H1 (cell line): ENCODE results near the gene SLC35A3. TPM values are rescaled to one million over a fixed set of nuclear protein-coding genes. Genes with fewer than 3 reads are reported as not detected.

Experiments used
- CTCF ChIA-PET: fragments of 300-600 bp; sonication (Branson Sonifier 250); formaldehyde crosslinking; loops from one replicate; lab custom pipeline; 2021; ENCODE audit not compliant: partially characterized antibody; lab: Charles Lee
- POLR2A ChIA-PET: fragments of 300-600 bp; sonication (Branson Sonifier 250); formaldehyde crosslinking; loops from one replicate; lab custom pipeline; 2021; ENCODE audit warnings: inconsistent platforms; ENCODE audit not compliant: partially characterized antibody; lab: Charles Lee
- DNase-seq, 2 experiments: peaks; one replicate each; pipeline versions ENCODE4 v3.0.0 to v3.0.0-alpha.2; 2010 to 2022; ENCODE audit warnings: low spot score in 2 of 2, low read depth in 1 of 2, mixed read lengths in 1 of 2
- FAIRE-seq: peaks from 2 replicates; lab custom pipeline; 2011; peaks lifted over from hg19 to GRCh38; lab: Jason Lieb, UNC
- H2AFZ ChIP-seq: 2 replicates; pipeline ENCODE4 v1.8.1; 2012; ENCODE audit warnings: low read length, inconsistent platforms
- H2AK5ac ChIP-seq: 2 replicates; pipeline ENCODE4 v1.6.1; 2013; ENCODE audit warnings: low read depth, low read length
- H2BK120ac ChIP-seq: replicated peaks from 2 replicates; pipeline ENCODE3; 2013; ENCODE audit warnings: low read depth, low read length, inconsistent platforms
- H2BK12ac ChIP-seq: 2 replicates; pipeline ENCODE4 v1.6.1; 2013; ENCODE audit warnings: low read depth, low read length
- H2BK15ac ChIP-seq: 2 replicates; pipeline ENCODE4 v1.6.1; 2013; ENCODE audit warnings: low read length
- H2BK20ac ChIP-seq: 2 replicates; pipeline ENCODE4 v1.6.1; 2013; ENCODE audit warnings: low read length
- H2BK5ac ChIP-seq: 2 replicates; pipeline ENCODE4 v1.6.1; 2013; ENCODE audit warnings: low read depth, low read length
- H3K14ac ChIP-seq: 2 replicates; pipeline ENCODE4 v1.6.1; 2013; ENCODE audit warnings: inconsistent platforms; ENCODE audit not compliant: insufficient read length
- H3K18ac ChIP-seq: 2 replicates; pipeline ENCODE4 v1.6.1; 2013; ENCODE audit warnings: low read length; ENCODE audit errors: extremely low read depth
- H3K23ac ChIP-seq: 2 replicates; pipeline ENCODE4 v1.6.1; 2013; ENCODE audit warnings: inconsistent platforms; ENCODE audit not compliant: insufficient read length
- H3K23me2 ChIP-seq: 2 replicates; pipeline ENCODE4 v1.6.1; 2013; ENCODE audit warnings: low read depth, low read length
- H3K27ac ChIP-seq: 2 replicates; pipeline ENCODE4 v1.6.1; 2011; ENCODE audit warnings: low read depth, low read length, inconsistent platforms
- H3K27me3 ChIP-seq, 4 experiments: replicated peaks in 1 of 4; 1 replicate in 1 of 4; 2 replicates in 3 of 4; pipeline versions ENCODE4 v1.6.1 to v1.8.1; 2011 to 2013; ENCODE audit warnings: low read length in 3 of 4, mild to moderate bottlenecking in 3 of 4, inconsistent platforms in 2 of 4, mixed read lengths in 2 of 4, moderate library complexity in 1 of 4; ENCODE audit not compliant: control insufficient read depth in 3 of 4, insufficient read depth in 3 of 4; ENCODE audit errors: extremely low read depth in 1 of 4
- H3K36me3 ChIP-seq, 4 experiments: 2 replicates each; pipeline versions ENCODE4 v1.6.1 to v1.8.1; 2011 to 2013; ENCODE audit warnings: mild to moderate bottlenecking in 4 of 4, low read length in 3 of 4, moderate library complexity in 2 of 4, control low read depth in 1 of 4, inconsistent platforms in 1 of 4; ENCODE audit not compliant: insufficient read depth in 4 of 4, control insufficient read depth in 2 of 4
- H3K4ac ChIP-seq: replicated peaks from 2 replicates; pipeline ENCODE3; 2013; ENCODE audit warnings: low read length, low read depth, mixed read lengths, inconsistent platforms; ENCODE audit not compliant: insufficient read length
- H3K4me1 ChIP-seq, 4 experiments: replicated peaks in 1 of 4; 1 replicate in 1 of 4; 2 replicates in 3 of 4; pipeline versions ENCODE4 v1.6.1 to v1.8.1; 2011 to 2013; ENCODE audit warnings: low read length in 3 of 4, inconsistent platforms in 2 of 4, mixed read lengths in 1 of 4; ENCODE audit not compliant: insufficient read depth in 4 of 4, control insufficient read depth in 3 of 4
- H3K4me2 ChIP-seq, 2 experiments: 2 replicates each; pipeline versions ENCODE4 v1.6.1 to v1.8.1; 2011 to 2013; ENCODE audit warnings: low read depth in 2 of 2, low read length in 2 of 2, control low read depth in 1 of 2, inconsistent platforms in 1 of 2, mild to moderate bottlenecking in 1 of 2; ENCODE audit not compliant: insufficient read depth in 1 of 2
- H3K4me3 ChIP-seq, 4 experiments: fragments of 200-600, 300-600 bp in 1 of 4; sonication (generic), shearing (Covaris generic), sonication (Bioruptor Twin) in 1 of 4; 2 replicates each; pipeline versions ENCODE4 v1.5.1 to v1.8.1; 2011 to 2016; ENCODE audit warnings: low read length in 4 of 4, low read depth in 3 of 4, control low read depth in 2 of 4, inconsistent platforms in 2 of 4, mild to moderate bottlenecking in 2 of 4, mixed read lengths in 1 of 4, moderate library complexity in 1 of 4; ENCODE audit not compliant: insufficient read depth in 2 of 4; ENCODE audit errors: extremely low read depth in 1 of 4
- H3K56ac ChIP-seq: replicated peaks from 2 replicates; pipeline ENCODE3; 2013; ENCODE audit warnings: low read depth, mild to moderate bottlenecking, mixed read lengths, low read length, inconsistent platforms; ENCODE audit not compliant: insufficient read length
- H3K79me1 ChIP-seq: 2 replicates; pipeline ENCODE4 v1.6.1; 2013; ENCODE audit warnings: low read depth, low read length, control low read depth
- H3K79me2 ChIP-seq, 2 experiments: 2 replicates each; pipeline versions ENCODE4 v1.6.1 to v1.8.1; 2012 to 2013; ENCODE audit warnings: low read length in 2 of 2, mild to moderate bottlenecking in 2 of 2, inconsistent platforms in 1 of 2; ENCODE audit not compliant: insufficient read depth in 2 of 2, control insufficient read depth in 1 of 2
- H3K9ac ChIP-seq, 4 experiments: replicated peaks in 1 of 4; 1 replicate in 1 of 4; 2 replicates in 3 of 4; pipeline versions ENCODE4 v1.6.1 to v1.8.1; 2011 to 2013; ENCODE audit warnings: low read depth in 3 of 4, low read length in 3 of 4, control low read depth in 2 of 4, mild to moderate bottlenecking in 2 of 4, moderate library complexity in 2 of 4, inconsistent platforms in 1 of 4; ENCODE audit errors: extremely low read depth in 1 of 4
- H3K9me3 ChIP-seq, 2 experiments: 2 replicates each; pipeline versions ENCODE4 v1.6.1 to v1.8.1; 2012 to 2013; ENCODE audit warnings: mild to moderate bottlenecking in 2 of 2, moderate library complexity in 2 of 2, control low read depth in 1 of 2, inconsistent platforms in 1 of 2, low read depth in 1 of 2, low read length in 1 of 2, mixed read lengths in 1 of 2; ENCODE audit not compliant: insufficient read depth in 2 of 2
- H4K20me1 ChIP-seq, 2 experiments: replicated peaks in 1 of 2; 2 replicates each; pipeline versions ENCODE3 to v1.8.1; 2011 to 2013; ENCODE audit warnings: inconsistent platforms in 2 of 2, low read length in 2 of 2, mild to moderate bottlenecking in 1 of 2; ENCODE audit not compliant: insufficient read depth in 2 of 2, control insufficient read depth in 1 of 2
- H4K5ac ChIP-seq: 2 replicates; pipeline ENCODE4 v1.6.1; 2013; ENCODE audit warnings: low read length, low read depth, mixed read lengths, inconsistent platforms; ENCODE audit not compliant: insufficient read length
- H4K8ac ChIP-seq: 2 replicates; pipeline ENCODE4 v1.8.0; 2013; ENCODE audit warnings: mild to moderate bottlenecking, moderate library complexity, low read length, inconsistent platforms; ENCODE audit not compliant: insufficient read depth; ENCODE audit errors: extremely low read depth
- H4K91ac ChIP-seq: replicated peaks from 2 replicates; pipeline ENCODE3; 2013; ENCODE audit warnings: low read length, mixed read lengths, inconsistent platforms; ENCODE audit not compliant: insufficient read length
- JUN ChIP-seq: IDR thresholded peaks from 2 replicates; pipeline ENCODE4 v1.6.1; 2011; ENCODE audit warnings: low read depth, mild to moderate bottlenecking, improper control_type of control experiment, low read length
- WGBS, 2 experiments: shearing (Covaris generic) in 1 of 2; methylation state at CpG; one replicate each; pipeline versions ENCODE4 v1.1.6 to v1.1.7; 2013 to 2015; ENCODE audit warnings: low lambda C conversion rate in 2 of 2, mixed read lengths in 2 of 2, inconsistent platforms in 1 of 2, low coverage in 1 of 2, missing lambda C conversion rate in 1 of 2; ENCODE audit not compliant: insufficient replicate concordance in 2 of 2, insufficient coverage in 1 of 2, insufficient read length in 1 of 2; ENCODE audit errors: extremely low coverage in 1 of 2, missing lambda C conversion rate in 1 of 2; 5-methylcytosine and 5-hydroxymethylcytosine counted together
- polyA plus RNA-seq, 7 experiments: library from polyadenylated mRNA; depleted of rRNA in 3 of 7; stranded (reverse) in 5 of 7; unstranded in 2 of 7; fragments of >200 nt in 5 of 7; fragments of 200-250 nt in 2 of 7; gene quantifications; 1 replicate in 5 of 7; 2 replicates in 1 of 7; 4 replicates in 1 of 7; pipeline versions ENCODE4 v1.2.1 to v1.2.3, GENCODE V29; 2011 to 2013; ENCODE audit warnings: missing spikeins in 2 of 7, mixed read lengths in 2 of 7
- total RNA-seq: library from RNA; stranded (reverse); fragmentation: NEBNext Ultra II Directional; extraction: Animal tissue kit (Norgen Biotek cat#: 25700); gene quantifications from 2 replicates; pipeline ENCODE4 v1.2.1, GENCODE V29; 2021
- TF ChIP-seq, protein P1 (sequence below), 3 experiments: IDR thresholded peaks; 1 replicate in 2 of 3; 2 replicates in 1 of 3; pipeline versions ENCODE4 v1.5.1 to v1.6.1; 2011; ENCODE audit warnings: low read length in 3 of 3, mild to moderate bottlenecking in 3 of 3, inconsistent platforms in 2 of 3, low read depth in 1 of 3, moderate library complexity in 1 of 3; ENCODE audit not compliant: insufficient read depth in 1 of 3; ENCODE audit errors: control extremely low read depth in 1 of 3

Gene SLC35A3
- total and polyA plus RNA-seq, 2 of the 8 experiments (the other 6 are each of a cell fraction or from before 2014, with no cell fraction given), result 3.0 to 13.8 TPM

- no peaks in the 10 kb centered on the region for H3K23me2 ChIP-seq
- ChIA-PET CTCF (no interaction called here), POLR2A (no interaction called here)
- no peak overlapping the region for H2AK5ac ChIP-seq
- DNase-seq, result no peak
- peaks cover 0 to 5% of the 10 kb centered on the region in 2 experiments; a peak in 1 of 4 replicates for H3K9me3 ChIP-seq
- no peaks in the 10 kb centered on the region for H3K27me3 ChIP-seq
- H4K20me1 ChIP-seq, result no peaks in the 10 kb centered on the region
- 88% methylated on average over 5 of the region's 5 CpGs; no CpG with 5 or more reads in 1 of the 2 experiments for whole genome bisulfite sequencing, 2 experiments
- H2BK5ac ChIP-seq, result no peak overlapping the region
- no peak overlapping the region for H3K56ac ChIP-seq
- H4K8ac ChIP-seq, result no peak overlapping the region
- H4K5ac ChIP-seq, result no peak overlapping the region
- H3K18ac ChIP-seq, result no peak overlapping the region
- H2BK15ac ChIP-seq, result no peak overlapping the region
- no peak overlapping the region for H2AFZ ChIP-seq
- H3K4ac ChIP-seq, result no peak overlapping the region
- no peak overlapping the region for H3K9ac ChIP-seq
- no peak overlapping the region for H4K91ac ChIP-seq
- no peak for FAIRE-seq
- H3K4me1 ChIP-seq, result no peaks in the 10 kb centered on the region
- H2BK12ac ChIP-seq, result no peak overlapping the region
- H2BK120ac ChIP-seq, result no peak overlapping the region
- H2BK20ac ChIP-seq, result no peak overlapping the region
- H3K14ac ChIP-seq, result no peak overlapping the region
- no peak overlapping the region for H3K4me3 ChIP-seq
- H3K79me2 ChIP-seq, result peaks cover 0 to 7% of the 10 kb centered on the region in 2 experiments; a peak in 1 of 4 replicates
- no peak overlapping the region for H3K4me2 ChIP-seq
- H3K23ac ChIP-seq, result no peak overlapping the region
- no peak overlapping the region for H3K27ac ChIP-seq
- H3K36me3 ChIP-seq, result peaks cover 0 to 9% (median 4%) of the 10 kb centered on the region in 4 experiments; a peak in 2 of 8 replicates
- H3K79me1 ChIP-seq, result no peaks in the 10 kb centered on the region
- TF ChIP-seq JUN, result no peak
- TF ChIP-seq, protein P1, sequence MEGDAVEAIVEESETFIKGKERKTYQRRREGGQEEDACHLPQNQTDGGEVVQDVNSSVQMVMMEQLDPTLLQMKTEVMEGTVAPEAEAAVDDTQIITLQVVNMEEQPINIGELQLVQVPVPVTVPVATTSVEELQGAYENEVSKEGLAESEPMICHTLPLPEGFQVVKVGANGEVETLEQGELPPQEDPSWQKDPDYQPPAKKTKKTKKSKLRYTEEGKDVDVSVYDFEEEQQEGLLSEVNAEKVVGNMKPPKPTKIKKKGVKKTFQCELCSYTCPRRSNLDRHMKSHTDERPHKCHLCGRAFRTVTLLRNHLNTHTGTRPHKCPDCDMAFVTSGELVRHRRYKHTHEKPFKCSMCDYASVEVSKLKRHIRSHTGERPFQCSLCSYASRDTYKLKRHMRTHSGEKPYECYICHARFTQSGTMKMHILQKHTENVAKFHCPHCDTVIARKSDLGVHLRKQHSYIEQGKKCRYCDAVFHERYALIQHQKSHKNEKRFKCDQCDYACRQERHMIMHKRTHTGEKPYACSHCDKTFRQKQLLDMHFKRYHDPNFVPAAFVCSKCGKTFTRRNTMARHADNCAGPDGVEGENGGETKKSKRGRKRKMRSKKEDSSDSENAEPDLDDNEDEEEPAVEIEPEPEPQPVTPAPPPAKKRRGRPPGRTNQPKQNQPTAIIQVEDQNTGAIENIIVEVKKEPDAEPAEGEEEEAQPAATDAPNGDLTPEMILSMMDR (IDR thresholded peaks at IDR 0.05; ENCODE audit: control extremely low read depth in 1 of 3, insufficient read depth in 1 of 3, low read depth in 1 of 3, low read length in 3 of 3), result no peak
Measured at GRCh38 chr1:99993468-99993845, 23.7 kb downstream of the SLC35A3 start.
